H1 (cell line): ENCODE results near the gene MARCHF3. TPM values are rescaled to one million over a fixed set of nuclear protein-coding genes. Genes with fewer than 3 reads are reported as not detected.

ENCODE experiments used
- CTCF ChIA-PET: fragments of 300-600 bp; sonication (Branson Sonifier 250); formaldehyde crosslinking; loops from one replicate; lab custom pipeline; 2021; ENCODE audit not compliant: partially characterized antibody; lab: Charles Lee
- POLR2A ChIA-PET: fragments of 300-600 bp; sonication (Branson Sonifier 250); formaldehyde crosslinking; loops from one replicate; lab custom pipeline; 2021; ENCODE audit warnings: inconsistent platforms; ENCODE audit not compliant: partially characterized antibody; lab: Charles Lee
- DNase-seq, 2 experiments: peaks; one replicate each; pipeline versions ENCODE4 v3.0.0 to v3.0.0-alpha.2; 2010 to 2022; ENCODE audit warnings: low spot score in 2 of 2, low read depth in 1 of 2, mixed read lengths in 1 of 2
- FAIRE-seq: peaks from 2 replicates; lab custom pipeline; 2011; peaks lifted over from hg19 to GRCh38; lab: Jason Lieb, UNC
- H2AFZ ChIP-seq: 2 replicates; pipeline ENCODE4 v1.8.1; 2012; ENCODE audit warnings: low read length, inconsistent platforms
- H2AK5ac ChIP-seq: 2 replicates; pipeline ENCODE4 v1.6.1; 2013; ENCODE audit warnings: low read depth, low read length
- H2BK120ac ChIP-seq: replicated peaks from 2 replicates; pipeline ENCODE3; 2013; ENCODE audit warnings: low read depth, low read length, inconsistent platforms
- H2BK12ac ChIP-seq: 2 replicates; pipeline ENCODE4 v1.6.1; 2013; ENCODE audit warnings: low read depth, low read length
- H2BK15ac ChIP-seq: 2 replicates; pipeline ENCODE4 v1.6.1; 2013; ENCODE audit warnings: low read length
- H2BK20ac ChIP-seq: 2 replicates; pipeline ENCODE4 v1.6.1; 2013; ENCODE audit warnings: low read length
- H2BK5ac ChIP-seq: 2 replicates; pipeline ENCODE4 v1.6.1; 2013; ENCODE audit warnings: low read depth, low read length
- H3K14ac ChIP-seq: 2 replicates; pipeline ENCODE4 v1.6.1; 2013; ENCODE audit warnings: inconsistent platforms; ENCODE audit not compliant: insufficient read length
- H3K18ac ChIP-seq: 2 replicates; pipeline ENCODE4 v1.6.1; 2013; ENCODE audit warnings: low read length; ENCODE audit errors: extremely low read depth
- H3K23ac ChIP-seq: 2 replicates; pipeline ENCODE4 v1.6.1; 2013; ENCODE audit warnings: inconsistent platforms; ENCODE audit not compliant: insufficient read length
- H3K23me2 ChIP-seq: 2 replicates; pipeline ENCODE4 v1.6.1; 2013; ENCODE audit warnings: low read depth, low read length
- H3K27ac ChIP-seq: 2 replicates; pipeline ENCODE4 v1.6.1; 2011; ENCODE audit warnings: low read depth, low read length, inconsistent platforms
- H3K27me3 ChIP-seq, 4 experiments: replicated peaks in 1 of 4; 1 replicate in 1 of 4; 2 replicates in 3 of 4; pipeline versions ENCODE4 v1.6.1 to v1.8.1; 2011 to 2013; ENCODE audit warnings: low read length in 3 of 4, mild to moderate bottlenecking in 3 of 4, inconsistent platforms in 2 of 4, mixed read lengths in 2 of 4, moderate library complexity in 1 of 4; ENCODE audit not compliant: control insufficient read depth in 3 of 4, insufficient read depth in 3 of 4; ENCODE audit errors: extremely low read depth in 1 of 4
- H3K36me3 ChIP-seq, 4 experiments: 2 replicates each; pipeline versions ENCODE4 v1.6.1 to v1.8.1; 2011 to 2013; ENCODE audit warnings: mild to moderate bottlenecking in 4 of 4, low read length in 3 of 4, moderate library complexity in 2 of 4, control low read depth in 1 of 4, inconsistent platforms in 1 of 4; ENCODE audit not compliant: insufficient read depth in 4 of 4, control insufficient read depth in 2 of 4
- H3K4ac ChIP-seq: replicated peaks from 2 replicates; pipeline ENCODE3; 2013; ENCODE audit warnings: low read length, low read depth, mixed read lengths, inconsistent platforms; ENCODE audit not compliant: insufficient read length
- H3K4me1 ChIP-seq, 4 experiments: replicated peaks in 1 of 4; 1 replicate in 1 of 4; 2 replicates in 3 of 4; pipeline versions ENCODE4 v1.6.1 to v1.8.1; 2011 to 2013; ENCODE audit warnings: low read length in 3 of 4, inconsistent platforms in 2 of 4, mixed read lengths in 1 of 4; ENCODE audit not compliant: insufficient read depth in 4 of 4, control insufficient read depth in 3 of 4
- H3K4me2 ChIP-seq, 2 experiments: 2 replicates each; pipeline versions ENCODE4 v1.6.1 to v1.8.1; 2011 to 2013; ENCODE audit warnings: low read depth in 2 of 2, low read length in 2 of 2, control low read depth in 1 of 2, inconsistent platforms in 1 of 2, mild to moderate bottlenecking in 1 of 2; ENCODE audit not compliant: insufficient read depth in 1 of 2
- H3K4me3 ChIP-seq, 4 experiments: fragments of 200-600, 300-600 bp in 1 of 4; sonication (generic), shearing (Covaris generic), sonication (Bioruptor Twin) in 1 of 4; 2 replicates each; pipeline versions ENCODE4 v1.5.1 to v1.8.1; 2011 to 2016; ENCODE audit warnings: low read length in 4 of 4, low read depth in 3 of 4, control low read depth in 2 of 4, inconsistent platforms in 2 of 4, mild to moderate bottlenecking in 2 of 4, mixed read lengths in 1 of 4, moderate library complexity in 1 of 4; ENCODE audit not compliant: insufficient read depth in 2 of 4; ENCODE audit errors: extremely low read depth in 1 of 4
- H3K56ac ChIP-seq: replicated peaks from 2 replicates; pipeline ENCODE3; 2013; ENCODE audit warnings: low read depth, mild to moderate bottlenecking, mixed read lengths, low read length, inconsistent platforms; ENCODE audit not compliant: insufficient read length
- H3K79me1 ChIP-seq: 2 replicates; pipeline ENCODE4 v1.6.1; 2013; ENCODE audit warnings: low read depth, low read length, control low read depth
- H3K79me2 ChIP-seq, 2 experiments: 2 replicates each; pipeline versions ENCODE4 v1.6.1 to v1.8.1; 2012 to 2013; ENCODE audit warnings: low read length in 2 of 2, mild to moderate bottlenecking in 2 of 2, inconsistent platforms in 1 of 2; ENCODE audit not compliant: insufficient read depth in 2 of 2, control insufficient read depth in 1 of 2
- H3K9ac ChIP-seq, 4 experiments: replicated peaks in 1 of 4; 1 replicate in 1 of 4; 2 replicates in 3 of 4; pipeline versions ENCODE4 v1.6.1 to v1.8.1; 2011 to 2013; ENCODE audit warnings: low read depth in 3 of 4, low read length in 3 of 4, control low read depth in 2 of 4, mild to moderate bottlenecking in 2 of 4, moderate library complexity in 2 of 4, inconsistent platforms in 1 of 4; ENCODE audit errors: extremely low read depth in 1 of 4
- H3K9me3 ChIP-seq, 2 experiments: 2 replicates each; pipeline versions ENCODE4 v1.6.1 to v1.8.1; 2012 to 2013; ENCODE audit warnings: mild to moderate bottlenecking in 2 of 2, moderate library complexity in 2 of 2, control low read depth in 1 of 2, inconsistent platforms in 1 of 2, low read depth in 1 of 2, low read length in 1 of 2, mixed read lengths in 1 of 2; ENCODE audit not compliant: insufficient read depth in 2 of 2
- H4K20me1 ChIP-seq, 2 experiments: replicated peaks in 1 of 2; 2 replicates each; pipeline versions ENCODE3 to v1.8.1; 2011 to 2013; ENCODE audit warnings: inconsistent platforms in 2 of 2, low read length in 2 of 2, mild to moderate bottlenecking in 1 of 2; ENCODE audit not compliant: insufficient read depth in 2 of 2, control insufficient read depth in 1 of 2
- H4K5ac ChIP-seq: 2 replicates; pipeline ENCODE4 v1.6.1; 2013; ENCODE audit warnings: low read length, low read depth, mixed read lengths, inconsistent platforms; ENCODE audit not compliant: insufficient read length
- H4K8ac ChIP-seq: 2 replicates; pipeline ENCODE4 v1.8.0; 2013; ENCODE audit warnings: mild to moderate bottlenecking, moderate library complexity, low read length, inconsistent platforms; ENCODE audit not compliant: insufficient read depth; ENCODE audit errors: extremely low read depth
- H4K91ac ChIP-seq: replicated peaks from 2 replicates; pipeline ENCODE3; 2013; ENCODE audit warnings: low read length, mixed read lengths, inconsistent platforms; ENCODE audit not compliant: insufficient read length
- BACH1 ChIP-seq: IDR thresholded peaks from 2 replicates; pipeline ENCODE4 v1.6.1; 2012; ENCODE audit warnings: low read length, improper control_type of control experiment
- BCL11A ChIP-seq, 2 experiments: IDR thresholded peaks; one replicate each; pipeline ENCODE4 v1.6.1; 2011; ENCODE audit warnings: low read depth in 2 of 2, low read length in 2 of 2, mild to moderate bottlenecking in 2 of 2
- CREB1 ChIP-seq: IDR thresholded peaks from 2 replicates; pipeline ENCODE4 v1.6.1; 2012; ENCODE audit warnings: inconsistent platforms
- FOSL1 ChIP-seq: IDR thresholded peaks from 2 replicates; pipeline ENCODE4 v1.6.1; 2011; ENCODE audit warnings: mild to moderate bottlenecking, low read depth, low read length, moderate library complexity; ENCODE audit not compliant: insufficient read depth
- GABPA ChIP-seq: IDR thresholded peaks from 2 replicates; pipeline ENCODE4 v1.6.1; 2011; ENCODE audit warnings: mild to moderate bottlenecking, low read length, moderate library complexity, borderline replicate concordance; ENCODE audit not compliant: insufficient read depth
- GTF2F1 ChIP-seq: IDR thresholded peaks from 2 replicates; pipeline ENCODE4 v1.6.1; 2012; ENCODE audit warnings: low read depth, low read length, improper control_type of control experiment, borderline replicate concordance
- HDAC6 ChIP-seq: IDR thresholded peaks from one replicate; pipeline ENCODE4 v1.7.1; 2012; ENCODE audit warnings: low read depth, mild to moderate bottlenecking, inconsistent platforms, low read length, moderate library complexity
- JUND ChIP-seq: IDR thresholded peaks from 2 replicates; pipeline ENCODE4 v1.6.1; 2011; ENCODE audit warnings: mild to moderate bottlenecking, improper control_type of control experiment, low read length
- KDM4A ChIP-seq: IDR thresholded peaks from one replicate; pipeline ENCODE4 v1.7.1; 2012; ENCODE audit warnings: low read depth, mild to moderate bottlenecking, moderate library complexity, low read length, inconsistent platforms; ENCODE audit not compliant: severe bottlenecking
- NRF1 ChIP-seq: IDR thresholded peaks from 2 replicates; pipeline ENCODE4 v1.6.1; 2011; ENCODE audit warnings: mild to moderate bottlenecking, low read depth, low read length, improper control_type of control experiment
- RBBP5 ChIP-seq: IDR thresholded peaks from 2 replicates; pipeline ENCODE4 v1.7.1; 2012; ENCODE audit warnings: low read depth, mild to moderate bottlenecking, inconsistent platforms, low read length, moderate library complexity, borderline replicate concordance
- RXRA ChIP-seq: IDR thresholded peaks from 2 replicates; pipeline ENCODE4 v1.6.1; 2011; ENCODE audit warnings: low read depth, mild to moderate bottlenecking, low read length, moderate library complexity; ENCODE audit not compliant: insufficient read depth
- SP1 ChIP-seq: IDR thresholded peaks from 2 replicates; pipeline ENCODE4 v1.6.1; 2011; ENCODE audit warnings: low read depth, low read length
- SP4 ChIP-seq: IDR thresholded peaks from 2 replicates; pipeline ENCODE4 v1.6.1; 2012; ENCODE audit warnings: low read length, inconsistent platforms
- WGBS, 2 experiments: shearing (Covaris generic) in 1 of 2; methylation state at CpG; one replicate each; pipeline versions ENCODE4 v1.1.6 to v1.1.7; 2013 to 2015; ENCODE audit warnings: low lambda C conversion rate in 2 of 2, mixed read lengths in 2 of 2, inconsistent platforms in 1 of 2, low coverage in 1 of 2, missing lambda C conversion rate in 1 of 2; ENCODE audit not compliant: insufficient replicate concordance in 2 of 2, insufficient coverage in 1 of 2, insufficient read length in 1 of 2; ENCODE audit errors: extremely low coverage in 1 of 2, missing lambda C conversion rate in 1 of 2; 5-methylcytosine and 5-hydroxymethylcytosine counted together
- polyA plus RNA-seq, 7 experiments: library from polyadenylated mRNA; depleted of rRNA in 3 of 7; stranded (reverse) in 5 of 7; unstranded in 2 of 7; fragments of >200 nt in 5 of 7; fragments of 200-250 nt in 2 of 7; gene quantifications; 1 replicate in 5 of 7; 2 replicates in 1 of 7; 4 replicates in 1 of 7; pipeline versions ENCODE4 v1.2.1 to v1.2.3, GENCODE V29; 2011 to 2013; ENCODE audit warnings: missing spikeins in 2 of 7, mixed read lengths in 2 of 7
- total RNA-seq: library from RNA; stranded (reverse); fragmentation: NEBNext Ultra II Directional; extraction: Animal tissue kit (Norgen Biotek cat#: 25700); gene quantifications from 2 replicates; pipeline ENCODE4 v1.2.1, GENCODE V29; 2021
- TF ChIP-seq, protein P1 (sequence below): IDR thresholded peaks from 2 replicates; pipeline ENCODE4 v1.6.1; 2012; ENCODE audit warnings: inconsistent platforms

MARCHF3 gene
- total and polyA plus RNA-seq, 2 of the 8 experiments (the other 6 are each of a cell fraction or from before 2014, with no cell fraction given) = 12.0 to 16.9 TPM

DNA sequence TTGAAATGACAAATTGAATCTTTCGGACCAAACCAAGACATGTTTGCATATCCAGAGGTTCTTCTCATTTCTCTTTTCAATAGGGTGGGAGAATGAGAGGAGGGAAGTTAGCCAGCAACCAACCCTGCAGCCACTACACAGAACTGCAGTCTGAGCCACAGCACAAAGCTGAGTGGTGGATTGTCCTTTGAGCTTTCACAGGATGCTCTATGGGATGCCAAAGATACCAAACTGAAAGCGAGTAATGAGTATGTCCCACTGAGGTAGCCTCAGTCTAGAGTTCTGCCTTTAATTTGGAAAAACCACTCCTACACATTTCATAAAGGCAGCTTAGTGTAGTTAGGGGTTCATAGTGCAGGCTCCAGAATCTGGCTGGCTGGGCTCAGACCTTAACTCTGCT lies 114.9 kb downstream of the MARCHF3 start:
- ChIA-PET POLR2A (no interaction called here), CTCF (interaction anchor here (1.3 to 1.4 kb wide), 2 partner anchors 32 to 128 kb away, joined by 4 read pairs; no protein-coding TSS in a partner anchor)
- Histone ChIP-seq H2BK120ac (no peak overlapping the region), H3K23ac (no peak overlapping the region), H3K27ac (no peak overlapping the region), H2BK5ac (no peak overlapping the region), H3K14ac (no peak overlapping the region), H3K79me2 (no peaks in the 10 kb centered on the region), H2AFZ (no peak overlapping the region), H3K9me3 (peaks cover under 1 to 7% of the 10 kb centered on the region in 2 experiments; a peak in 1 of 4 replicates), H3K4me1 (peaks cover 0 to 3% (median 0%) of the 10 kb centered on the region in 4 experiments; a peak in 3 of 7 replicates), H3K4me3 (no peak overlapping the region), H3K23me2 (no peaks in the 10 kb centered on the region; the same call in 1 of the 2 replicates), H4K8ac (no peak overlapping the region), H2BK15ac (no peak overlapping the region), H4K20me1 (no peaks in the 10 kb centered on the region), H3K36me3 (peaks cover 0 to 16% (median 0%) of the 10 kb centered on the region in 4 experiments; a peak in 2 of 8 replicates), H3K79me1 (no peaks in the 10 kb centered on the region), H3K9ac (no peak overlapping the region), H2BK12ac (no peak overlapping the region), H3K4me2 (no peak overlapping the region), H4K91ac (no peak overlapping the region), H3K27me3 (no peaks in the 10 kb centered on the region), H2BK20ac (no peak overlapping the region), H4K5ac (no peak overlapping the region), H3K4ac (no peak overlapping the region), H3K56ac (no peak overlapping the region), H2AK5ac (no peak overlapping the region), H3K18ac (no peak overlapping the region)
- FAIRE-seq = no peak
- no peak for DNase-seq
- WGBS, 2 experiments = 95% methylated on average over 2 of the region's 2 CpGs; no CpG with 5 or more reads in 1 of the 2 experiments
- no peak for TF ChIP-seq NRF1
- TF ChIP-seq RBBP5 = no peak
- TF ChIP-seq BACH1 = no peak
- TF ChIP-seq FOSL1 = no peak
- TF ChIP-seq BCL11A (IDR thresholded peaks at IDR 0.05; ENCODE audit: low read depth in 2 of 2, low read length in 2 of 2) = no peak
- TF ChIP-seq, protein P1, sequence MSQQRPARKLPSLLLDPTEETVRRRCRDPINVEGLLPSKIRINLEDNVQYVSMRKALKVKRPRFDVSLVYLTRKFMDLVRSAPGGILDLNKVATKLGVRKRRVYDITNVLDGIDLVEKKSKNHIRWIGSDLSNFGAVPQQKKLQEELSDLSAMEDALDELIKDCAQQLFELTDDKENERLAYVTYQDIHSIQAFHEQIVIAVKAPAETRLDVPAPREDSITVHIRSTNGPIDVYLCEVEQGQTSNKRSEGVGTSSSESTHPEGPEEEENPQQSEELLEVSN = no peak
- TF ChIP-seq JUND = no peak
- no peak for TF ChIP-seq HDAC6
- TF ChIP-seq GABPA = no peak
- no peak for TF ChIP-seq KDM4A
- TF ChIP-seq SP4 = no peak
- TF ChIP-seq GTF2F1 = no peak
- no peak for TF ChIP-seq SP1
- TF ChIP-seq RXRA = no peak
- no peak for TF ChIP-seq CREB1
